HCT116 (cell line): ENCODE measurements around the gene USP3. TPM values are rescaled to one million over a fixed set of nuclear protein-coding genes. Genes with fewer than 3 reads are reported as not detected.

ENCODE experiments used
- ATAC-seq: fragments of 200-7000 bp; cut with Tn5 transposase; 2 replicates; pipeline ENCODE4 v1.9.1; 2020; ENCODE audit warnings: mild to moderate bottlenecking, moderate library complexity
- BruUV-seq: library from RNA; stranded (reverse); fragments of 400-500 nt; replicated peaks from 2 replicates; lab custom pipeline; 2021; lab: Mats Ljungman, UMichigan
- CTCF ChIA-PET: fragments of 300-600 bp; sonication (Branson Sonifier 250); formaldehyde crosslinking; loops from one replicate; lab custom pipeline; 2021; ENCODE audit warnings: antibody characterized with exemption; lab: Charles Lee
- POLR2A ChIA-PET: fragments of 300-600, 350-600 bp; sonication (Branson Sonifier 250); formaldehyde crosslinking; loops from one replicate; lab custom pipeline; 2021; ENCODE audit warnings: antibody characterized with exemption; lab: Charles Lee
- RAD21 ChIA-PET, 2 experiments: fragments of 300-600 bp; sonication (Branson Sonifier 250); formaldehyde crosslinking; loops; one replicate each; lab custom pipeline; 2023; ENCODE audit warnings: low total read pairs in 2 of 2; ENCODE audit not compliant: uncharacterized antibody in 2 of 2, unreplicated experiment in 2 of 2, low non-redundant PET in 1 of 2; lab: Charles Lee
- DNase-seq: peaks from one replicate; pipeline ENCODE4 v3.0.0-alpha.2; 2010; ENCODE audit warnings: low read depth, low spot score
- H2AFZ ChIP-seq: fragments of 200-600 bp; shearing (Covaris generic), sonication (generic); 2 replicates; pipeline ENCODE4 v1.6.1; 2017; ENCODE audit warnings: low read depth, mixed run types, mixed read lengths, antibody characterized with exemption, low read length; ENCODE audit not compliant: poor library complexity, severe bottlenecking
- H3K27ac ChIP-seq: 2 replicates; pipeline ENCODE4 v1.5.1; 2012; ENCODE audit warnings: low read depth, low read length
- H3K27me3 ChIP-seq: fragments of 200-600 bp; sonication (generic); 2 replicates; pipeline ENCODE4 v1.6.1; 2016; ENCODE audit warnings: mixed run types, low read length, mixed read lengths; ENCODE audit not compliant: insufficient read depth
- H3K36me3 ChIP-seq, 2 experiments: fragments of 200-500 bp in 1 of 2; fragments of 200-600 bp in 1 of 2; sonication (Bioruptor generic) in 1 of 2; sonication (generic) in 1 of 2; 2 replicates each; pipeline versions ENCODE4 v1.5.1 to v1.6.1; 2014 to 2016; ENCODE audit warnings: low read length in 2 of 2, inconsistent platforms in 1 of 2, mixed read lengths in 1 of 2, mixed run types in 1 of 2; ENCODE audit not compliant: insufficient read depth in 2 of 2, control insufficient read depth in 1 of 2
- H3K4me1 ChIP-seq, 2 experiments: fragments of 200-600 bp in 1 of 2; sonication (generic) in 1 of 2; 2 replicates each; pipeline versions ENCODE4 v1.5.1 to v1.6.1; 2012 to 2017; ENCODE audit warnings: low read length in 2 of 2, inconsistent platforms in 1 of 2, mild to moderate bottlenecking in 1 of 2, mixed read lengths in 1 of 2, mixed run types in 1 of 2, moderate library complexity in 1 of 2; ENCODE audit not compliant: insufficient read depth in 2 of 2, control insufficient read depth in 1 of 2
- H3K4me2 ChIP-seq: fragments of 200-600 bp; sonication (generic); 2 replicates; pipeline ENCODE4 v1.6.1; 2017; ENCODE audit warnings: mixed run types, low read length, mixed read lengths
- H3K4me3 ChIP-seq, 2 experiments: fragments of 200-600 bp in 1 of 2; sonication (generic) in 1 of 2; replicated peaks in 1 of 2; 2 replicates each; pipeline ENCODE4 v1.5.1; 2011 to 2016; ENCODE audit warnings: low read length in 2 of 2, control low read depth in 1 of 2, low read depth in 1 of 2, mild to moderate bottlenecking in 1 of 2, mixed read lengths in 1 of 2, mixed run types in 1 of 2
- H3K79me2 ChIP-seq: fragments of 200-600 bp; sonication (generic); 2 replicates; pipeline ENCODE4 v1.6.1; 2017; ENCODE audit warnings: mild to moderate bottlenecking, mixed run types, low read length, moderate library complexity, mixed read lengths; ENCODE audit not compliant: insufficient read depth
- H3K9ac ChIP-seq: fragments of 200-600 bp; sonication (generic); 2 replicates; pipeline ENCODE4 v1.6.1; 2016; ENCODE audit warnings: low read length, mixed read lengths
- H3K9me2 ChIP-seq: fragments of 200-600 bp; sonication (generic), shearing (Covaris generic); 2 replicates; pipeline ENCODE4 v1.6.1; 2017; ENCODE audit warnings: mixed run types, mild to moderate bottlenecking, moderate library complexity; ENCODE audit not compliant: insufficient read depth
- H3K9me3 ChIP-seq, 2 experiments: fragments of 200-500 bp in 1 of 2; fragments of 200-600 bp in 1 of 2; sonication (Bioruptor generic) in 1 of 2; sonication (generic) in 1 of 2; 2 replicates each; pipeline ENCODE4 v1.6.1; 2014 to 2017; ENCODE audit warnings: low read length in 2 of 2, mixed read lengths in 2 of 2, inconsistent platforms in 1 of 2, low read depth in 1 of 2, mild to moderate bottlenecking in 1 of 2, mixed run types in 1 of 2, moderate library complexity in 1 of 2; ENCODE audit not compliant: control insufficient read depth in 1 of 2, insufficient read depth in 1 of 2
- H4K20me1 ChIP-seq: fragments of 200-600 bp; sonication (generic), shearing (Covaris generic); 2 replicates; pipeline ENCODE4 v1.6.1; 2017; ENCODE audit warnings: mixed run types, mild to moderate bottlenecking, moderate library complexity; ENCODE audit not compliant: insufficient read depth
- CEBPB ChIP-seq: IDR thresholded peaks from 2 replicates; pipeline ENCODE4 v1.6.1; 2012; ENCODE audit warnings: low read depth
- SIN3A ChIP-seq: IDR thresholded peaks from 2 replicates; pipeline ENCODE4 v1.6.1; 2012; ENCODE audit warnings: low read depth
- SRF ChIP-seq: IDR thresholded peaks from 2 replicates; pipeline ENCODE4 v1.6.1; 2012; ENCODE audit warnings: low read depth
- intact Hi-C: fragments of 100-400 bp; cut with micrococcal nuclease; formaldehyde crosslinking; loops from 2 replicates; pipeline ENCODE4 v1.10.0; 2022
- total RNA-seq: library from RNA; stranded (reverse); gene quantifications from one replicate; pipeline ENCODE4 v1.2.1, GENCODE V29; 2021; ENCODE audit not compliant: unreplicated experiment
- TF ChIP-seq, protein P1 (sequence below), 3 experiments: fragments of 200-600 bp in 1 of 3; sonication (generic) in 1 of 3; IDR thresholded peaks in 2 of 3; conservative IDR thresholded peaks in 1 of 3; 2 replicates each; pipeline ENCODE4 v1.5.1; 2012 to 2017; ENCODE audit warnings: low read depth in 2 of 3, low read length in 2 of 3, antibody characterized with exemption in 1 of 3, borderline replicate concordance in 1 of 3, control low read depth in 1 of 3, mild to moderate bottlenecking in 1 of 3, mixed read lengths in 1 of 3, mixed run types in 1 of 3, moderate library complexity in 1 of 3; ENCODE audit not compliant: insufficient read depth in 1 of 3
- TF ChIP-seq, protein P2 (sequence below): IDR thresholded peaks from 2 replicates; pipeline ENCODE4 v1.6.1; 2012; ENCODE audit warnings: low read depth

Gene USP3
- total RNA-seq, 1 experiment from 2014 or later: 61.6 TPM

DNA sequence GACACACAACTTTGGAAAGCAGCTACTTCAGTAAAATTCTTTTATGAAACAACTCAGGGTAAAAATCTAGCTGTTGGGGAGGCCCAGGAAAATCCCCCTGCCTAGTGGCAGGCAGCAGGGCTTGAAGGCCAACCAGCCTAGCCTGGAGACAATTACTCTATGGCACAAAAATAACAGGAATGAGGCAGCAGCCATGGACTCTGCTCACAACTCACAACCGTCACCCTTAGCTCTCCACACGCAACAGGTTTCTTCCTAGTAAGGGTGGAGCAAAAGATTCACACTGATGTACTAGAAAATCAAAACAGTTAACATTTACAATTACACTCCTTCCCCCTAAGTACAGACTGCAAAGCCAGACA, 92.3 kb downstream of the USP3 start:
- H3K36me3 ChIP-seq: peaks cover 7 to 8% of the 10 kb centered on the region in 2 experiments; a peak in 1 of 4 replicates
- CTCF ChIA-PET: interaction anchor here (1.1 to 1.4 kb wide), 2 partner anchors 13 to 130 kb away, joined by 3 to 6 read pairs; no protein-coding TSS in a partner anchor
- intact Hi-C loops: loop anchor here (5.0 kb wide), 1 partner anchor 309 kb away; no protein-coding TSS in a partner anchor
- POLR2A ChIA-PET: no interaction called here
- H3K27ac ChIP-seq: no peak overlapping the region
- H3K9ac ChIP-seq: no peak overlapping the region
- RAD21 ChIA-PET: interaction anchor here in 1 of 2 experiments (1.4 kb wide), 1 partner anchor 130 kb away, joined by 3 read pairs; no protein-coding TSS in a partner anchor
- TF ChIP-seq SRF (no peak), SIN3A (no peak), CEBPB (no peak)
- TF ChIP-seq, protein P1, sequence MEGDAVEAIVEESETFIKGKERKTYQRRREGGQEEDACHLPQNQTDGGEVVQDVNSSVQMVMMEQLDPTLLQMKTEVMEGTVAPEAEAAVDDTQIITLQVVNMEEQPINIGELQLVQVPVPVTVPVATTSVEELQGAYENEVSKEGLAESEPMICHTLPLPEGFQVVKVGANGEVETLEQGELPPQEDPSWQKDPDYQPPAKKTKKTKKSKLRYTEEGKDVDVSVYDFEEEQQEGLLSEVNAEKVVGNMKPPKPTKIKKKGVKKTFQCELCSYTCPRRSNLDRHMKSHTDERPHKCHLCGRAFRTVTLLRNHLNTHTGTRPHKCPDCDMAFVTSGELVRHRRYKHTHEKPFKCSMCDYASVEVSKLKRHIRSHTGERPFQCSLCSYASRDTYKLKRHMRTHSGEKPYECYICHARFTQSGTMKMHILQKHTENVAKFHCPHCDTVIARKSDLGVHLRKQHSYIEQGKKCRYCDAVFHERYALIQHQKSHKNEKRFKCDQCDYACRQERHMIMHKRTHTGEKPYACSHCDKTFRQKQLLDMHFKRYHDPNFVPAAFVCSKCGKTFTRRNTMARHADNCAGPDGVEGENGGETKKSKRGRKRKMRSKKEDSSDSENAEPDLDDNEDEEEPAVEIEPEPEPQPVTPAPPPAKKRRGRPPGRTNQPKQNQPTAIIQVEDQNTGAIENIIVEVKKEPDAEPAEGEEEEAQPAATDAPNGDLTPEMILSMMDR (IDR thresholded peaks at IDR 0.05 in 2 of 3, conservative IDR thresholded peaks at IDR 0.05 in 1 of 3; ENCODE audit: borderline replicate concordance in 1 of 3, insufficient read depth in 1 of 3, low read depth in 2 of 3, low read length in 2 of 3): no peak
- TF ChIP-seq, protein P2, sequence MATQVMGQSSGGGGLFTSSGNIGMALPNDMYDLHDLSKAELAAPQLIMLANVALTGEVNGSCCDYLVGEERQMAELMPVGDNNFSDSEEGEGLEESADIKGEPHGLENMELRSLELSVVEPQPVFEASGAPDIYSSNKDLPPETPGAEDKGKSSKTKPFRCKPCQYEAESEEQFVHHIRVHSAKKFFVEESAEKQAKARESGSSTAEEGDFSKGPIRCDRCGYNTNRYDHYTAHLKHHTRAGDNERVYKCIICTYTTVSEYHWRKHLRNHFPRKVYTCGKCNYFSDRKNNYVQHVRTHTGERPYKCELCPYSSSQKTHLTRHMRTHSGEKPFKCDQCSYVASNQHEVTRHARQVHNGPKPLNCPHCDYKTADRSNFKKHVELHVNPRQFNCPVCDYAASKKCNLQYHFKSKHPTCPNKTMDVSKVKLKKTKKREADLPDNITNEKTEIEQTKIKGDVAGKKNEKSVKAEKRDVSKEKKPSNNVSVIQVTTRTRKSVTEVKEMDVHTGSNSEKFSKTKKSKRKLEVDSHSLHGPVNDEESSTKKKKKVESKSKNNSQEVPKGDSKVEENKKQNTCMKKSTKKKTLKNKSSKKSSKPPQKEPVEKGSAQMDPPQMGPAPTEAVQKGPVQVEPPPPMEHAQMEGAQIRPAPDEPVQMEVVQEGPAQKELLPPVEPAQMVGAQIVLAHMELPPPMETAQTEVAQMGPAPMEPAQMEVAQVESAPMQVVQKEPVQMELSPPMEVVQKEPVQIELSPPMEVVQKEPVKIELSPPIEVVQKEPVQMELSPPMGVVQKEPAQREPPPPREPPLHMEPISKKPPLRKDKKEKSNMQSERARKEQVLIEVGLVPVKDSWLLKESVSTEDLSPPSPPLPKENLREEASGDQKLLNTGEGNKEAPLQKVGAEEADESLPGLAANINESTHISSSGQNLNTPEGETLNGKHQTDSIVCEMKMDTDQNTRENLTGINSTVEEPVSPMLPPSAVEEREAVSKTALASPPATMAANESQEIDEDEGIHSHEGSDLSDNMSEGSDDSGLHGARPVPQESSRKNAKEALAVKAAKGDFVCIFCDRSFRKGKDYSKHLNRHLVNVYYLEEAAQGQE: no peak
- TF ChIP-seq, all 23 proteins: peak for 0
- no peak for ATAC-seq
- H3K4me3 ChIP-seq: no peak overlapping the region
- no peak for DNase-seq
- no peaks in the 10 kb centered on the region for H3K27me3 ChIP-seq
- peaks cover 9 to 26% of the 10 kb centered on the region in 2 experiments; a peak in 3 of 4 replicates for H3K4me1 ChIP-seq
- no peaks in the 10 kb centered on the region for H3K9me3 ChIP-seq
- H4K20me1 ChIP-seq: no peaks in the 10 kb centered on the region
- no TSS peak for BruUV-seq
- H3K79me2 ChIP-seq: no peaks in the 10 kb centered on the region
- H2AFZ ChIP-seq: no peak overlapping the region
- H3K9me2 ChIP-seq: no peaks in the 10 kb centered on the region
- no peak overlapping the region for H3K4me2 ChIP-seq
